Uterus (tissue), 4 donors: Measurements from ENCODE around the gene PGGHG. TPM values are rescaled to one million over a fixed set of nuclear protein-coding genes. Genes with fewer than 3 reads are reported as not detected.

Experiments used
- DNase-seq, 2 donors: peaks; one replicate each; pipeline ENCODE4 v3.0.0-alpha.2; 2019 to 2020
- H3K27ac ChIP-seq, 2 donors: fragments of 200-600 bp; sonication (generic); 1 replicate in 1 of 2; 2 replicates in 1 of 2; pipeline ENCODE4 v1.5.1; 2016 to 2018
- H3K27me3 ChIP-seq, 2 donors: fragments of 200-600 bp; sonication (generic); one replicate each; pipeline ENCODE4 v1.5.1; 2018 to 2019; ENCODE audit warnings: control low read depth in 1 of 2
- H3K36me3 ChIP-seq, 2 donors: fragments of 200-600 bp; sonication (generic); one replicate each; pipeline ENCODE4 v1.5.1; 2019; ENCODE audit warnings: control low read depth in 1 of 2
- H3K4me1 ChIP-seq, 2 donors: fragments of 200-600 bp; sonication (generic); one replicate each; pipeline ENCODE4 v1.5.1; 2018 to 2019; ENCODE audit warnings: control low read depth in 1 of 2
- H3K4me3 ChIP-seq, 2 donors: fragments of 200-600 bp; sonication (generic); 1 replicate in 1 of 2; 2 replicates in 1 of 2; pipeline ENCODE4 v1.5.1; 2018 to 2019; ENCODE audit warnings: mild to moderate bottlenecking in 1 of 2
- H3K9me3 ChIP-seq, 2 donors: fragments of 200-600 bp; sonication (generic); one replicate each; pipeline ENCODE4 v1.5.1; 2019; ENCODE audit warnings: control low read depth in 1 of 2
- POLR2A ChIP-seq, 2 donors: fragments of 450-650 bp; IDR thresholded peaks; one replicate each; pipeline ENCODE4 v1.6.1; 2016; ENCODE audit warnings: antibody characterized with exemption in 2 of 2, mild to moderate bottlenecking in 1 of 2, moderate library complexity in 1 of 2
- intact Hi-C: fragments of 100-400 bp; cut with DNase I; formaldehyde crosslinking; loops from one replicate; pipeline ENCODE4 v1.15.1; 2023; ENCODE audit warnings: low total_unique reads
- total RNA-seq, 4 donors: library from RNA; depleted of rRNA in 3 of 4; stranded (reverse); fragments of >200 nt in 3 of 4; gene quantifications; one replicate each; pipeline versions ENCODE4 v1.1.0 to v1.2.4, GENCODE V29; 2014 to 2023
- TF ChIP-seq, protein P1 (sequence below), 4 experiments: fragments of 200-600 bp in 2 of 4; fragments of 450-650 bp in 2 of 4; sonication (generic) in 2 of 4; IDR thresholded peaks; one replicate each; pipeline ENCODE4 v1.5.1; 2016 to 2019; ENCODE audit warnings: antibody characterized with exemption in 4 of 4, mild to moderate bottlenecking in 2 of 4, moderate library complexity in 1 of 4
- donor health status: DM: yes; HTN: yes; CAD: no.

The PGGHG gene
- total RNA-seq, 4 donors from 2014 or later = 7.9 to 29.1 (median 14.2) TPM

DNA sequence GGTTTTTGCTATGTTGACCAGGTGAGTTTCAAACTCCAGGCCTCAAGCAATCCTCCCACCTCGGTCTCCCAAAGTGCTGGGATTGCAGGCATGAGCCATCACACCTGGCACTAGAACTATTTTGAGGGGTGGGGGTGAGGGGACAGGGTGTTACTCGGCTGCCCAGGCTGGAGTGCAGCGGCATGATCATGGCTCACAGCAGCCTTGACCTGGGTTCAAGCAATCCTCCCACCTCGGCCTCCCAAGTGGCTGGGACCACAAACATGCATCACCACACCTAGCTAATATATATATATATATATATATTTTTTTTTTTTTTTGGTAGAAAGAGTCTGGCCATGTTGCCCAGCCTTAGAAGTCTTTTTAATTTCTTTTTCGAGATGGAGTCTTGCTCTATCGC, 48.8 kb downstream of the PGGHG start:
- peaks cover 7 to 11% of the 10 kb centered on the region in 2 donors for H3K4me1 ChIP-seq
- no peak overlapping the region for H3K4me3 ChIP-seq
- H3K9me3 ChIP-seq = no peaks in the 10 kb centered on the region
- peak in 1 of 2 donors; percentile 13 for DNase-seq
- no peak for TF ChIP-seq POLR2A (IDR thresholded peaks at IDR 0.05)
- TF ChIP-seq, protein P1, sequence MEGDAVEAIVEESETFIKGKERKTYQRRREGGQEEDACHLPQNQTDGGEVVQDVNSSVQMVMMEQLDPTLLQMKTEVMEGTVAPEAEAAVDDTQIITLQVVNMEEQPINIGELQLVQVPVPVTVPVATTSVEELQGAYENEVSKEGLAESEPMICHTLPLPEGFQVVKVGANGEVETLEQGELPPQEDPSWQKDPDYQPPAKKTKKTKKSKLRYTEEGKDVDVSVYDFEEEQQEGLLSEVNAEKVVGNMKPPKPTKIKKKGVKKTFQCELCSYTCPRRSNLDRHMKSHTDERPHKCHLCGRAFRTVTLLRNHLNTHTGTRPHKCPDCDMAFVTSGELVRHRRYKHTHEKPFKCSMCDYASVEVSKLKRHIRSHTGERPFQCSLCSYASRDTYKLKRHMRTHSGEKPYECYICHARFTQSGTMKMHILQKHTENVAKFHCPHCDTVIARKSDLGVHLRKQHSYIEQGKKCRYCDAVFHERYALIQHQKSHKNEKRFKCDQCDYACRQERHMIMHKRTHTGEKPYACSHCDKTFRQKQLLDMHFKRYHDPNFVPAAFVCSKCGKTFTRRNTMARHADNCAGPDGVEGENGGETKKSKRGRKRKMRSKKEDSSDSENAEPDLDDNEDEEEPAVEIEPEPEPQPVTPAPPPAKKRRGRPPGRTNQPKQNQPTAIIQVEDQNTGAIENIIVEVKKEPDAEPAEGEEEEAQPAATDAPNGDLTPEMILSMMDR (IDR thresholded peaks at IDR 0.05) = no peak
- intact Hi-C loops = no loop called here
- peak overlapping the region; percentile 79 to 83 for H3K27ac ChIP-seq
- no peaks in the 10 kb centered on the region for H3K36me3 ChIP-seq
- H3K27me3 ChIP-seq = no peaks in the 10 kb centered on the region

DNA sequence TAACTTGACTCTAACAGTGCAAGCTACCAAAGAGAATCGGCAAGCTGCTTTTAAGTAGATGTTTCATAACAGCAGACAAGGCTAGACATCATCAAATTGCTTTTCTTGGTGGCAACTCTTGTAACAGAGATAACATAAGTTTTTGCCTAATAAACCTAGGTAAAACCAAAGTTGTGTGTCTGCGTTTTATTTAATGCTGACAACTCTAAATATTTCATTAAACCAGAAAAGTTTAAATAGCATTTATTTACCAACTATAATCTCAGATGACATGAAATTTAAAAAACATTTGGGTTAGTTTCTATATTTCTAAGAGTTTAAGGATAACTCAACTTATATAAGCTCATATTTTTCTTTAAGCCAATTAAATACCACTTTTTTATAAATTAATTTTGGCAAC, 51.0 kb downstream of the PGGHG start:
- no peaks in the 10 kb centered on the region for H3K36me3 ChIP-seq
- H3K4me3 ChIP-seq = no peak overlapping the region
- no peaks in the 10 kb centered on the region for H3K9me3 ChIP-seq
- H3K4me1 ChIP-seq = peaks cover 7 to 11% of the 10 kb centered on the region in 2 donors
- no peak for DNase-seq
- no peak overlapping the region for H3K27ac ChIP-seq
- TF ChIP-seq, protein P1 (IDR thresholded peaks at IDR 0.05) = no peak
- no peak for TF ChIP-seq POLR2A (IDR thresholded peaks at IDR 0.05)
- no peaks in the 10 kb centered on the region for H3K27me3 ChIP-seq
- intact Hi-C loops = no loop called here

DNA sequence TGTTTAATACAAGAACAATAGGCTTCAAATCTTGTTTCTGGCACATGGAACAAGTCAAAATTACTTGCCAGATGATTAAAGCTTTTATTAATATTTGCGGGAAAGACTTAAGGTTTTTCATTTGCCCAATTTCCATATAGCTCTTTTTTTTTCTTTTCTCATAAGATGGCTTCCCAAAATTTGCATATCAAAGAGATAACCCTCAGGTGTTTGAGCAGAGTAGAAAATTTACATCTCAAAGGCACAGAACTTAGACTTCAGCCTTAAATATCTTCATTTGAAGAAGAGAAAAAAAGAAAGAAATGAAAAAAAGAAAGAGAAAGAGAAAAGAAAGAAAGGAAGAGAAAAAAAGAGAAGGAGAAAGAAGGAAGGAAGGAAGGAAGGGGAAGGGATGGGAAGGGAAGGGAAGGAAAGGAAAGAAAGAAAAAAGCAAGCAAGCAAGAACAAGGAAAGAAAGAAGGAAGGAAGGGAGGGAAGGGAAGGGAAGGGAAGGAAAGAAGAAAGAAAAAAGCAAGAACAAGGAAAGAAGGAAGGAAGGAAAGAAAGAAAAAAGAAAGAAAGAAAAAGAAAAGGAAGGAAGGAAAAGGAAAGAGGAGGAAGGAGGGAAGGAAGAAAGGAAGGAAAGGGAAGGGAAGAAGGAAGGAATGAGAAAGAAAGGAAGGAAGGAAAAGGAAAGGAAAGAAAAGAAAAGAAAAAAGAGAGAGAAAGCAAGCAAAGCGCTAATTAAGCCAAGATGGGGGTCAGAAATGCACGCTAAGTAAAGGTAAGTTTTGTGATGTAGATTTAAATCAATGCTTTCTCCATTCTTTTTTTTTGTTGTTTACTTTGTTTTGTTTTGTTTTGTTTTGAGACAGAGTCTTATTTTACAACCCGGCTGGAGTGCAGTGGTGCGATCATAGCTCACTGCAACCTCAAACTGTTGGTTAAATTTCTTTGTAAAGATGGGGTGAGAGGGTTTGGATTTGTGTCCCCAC, 51.9 kb downstream of the PGGHG start:
- peaks cover 7 to 8% of the 10 kb centered on the region in 2 donors for H3K4me1 ChIP-seq
- H3K27me3 ChIP-seq = no peaks in the 10 kb centered on the region
- no peaks in the 10 kb centered on the region for H3K36me3 ChIP-seq
- DNase-seq = no peak
- intact Hi-C loops = no loop called here
- no peaks in the 10 kb centered on the region for H3K9me3 ChIP-seq
- no peak overlapping the region for H3K27ac ChIP-seq
- H3K4me3 ChIP-seq = no peak overlapping the region
- TF ChIP-seq POLR2A (IDR thresholded peaks at IDR 0.05) = no peak
- TF ChIP-seq, protein P1 (IDR thresholded peaks at IDR 0.05) = no peak

DNA sequence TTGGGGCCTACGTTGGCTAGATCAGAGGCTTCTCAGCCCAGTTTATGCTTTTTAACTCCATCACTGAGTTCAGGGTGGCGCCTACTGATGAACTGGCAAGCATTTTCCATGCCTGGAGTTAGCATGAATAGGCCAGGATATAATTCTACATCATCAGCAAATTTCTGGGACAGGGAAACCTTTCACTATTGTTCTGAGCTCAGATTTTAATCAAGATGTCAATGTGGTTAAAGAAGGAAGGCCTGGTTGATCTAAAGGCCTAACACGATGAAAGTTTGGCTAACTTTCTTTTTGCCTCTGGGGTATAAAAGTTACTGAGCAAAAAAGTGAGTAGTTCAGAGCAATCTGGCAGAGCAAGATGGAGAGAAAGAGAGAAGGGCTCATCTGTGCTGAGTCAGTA, 53.4 kb downstream of the PGGHG start:
- Histone ChIP-seq H3K4me1 (no peaks in the 10 kb centered on the region), H3K27me3 (no peaks in the 10 kb centered on the region), H3K36me3 (no peaks in the 10 kb centered on the region), H3K9me3 (no peaks in the 10 kb centered on the region), H3K27ac (peak overlapping the region in 1 of 2 donors; percentile 27), H3K4me3 (no peak overlapping the region)
- no peak for DNase-seq
- intact Hi-C loops = no loop called here
- TF ChIP-seq, protein P1 (IDR thresholded peaks at IDR 0.05) = no peak
- TF ChIP-seq POLR2A (IDR thresholded peaks at IDR 0.05) = no peak

DNA sequence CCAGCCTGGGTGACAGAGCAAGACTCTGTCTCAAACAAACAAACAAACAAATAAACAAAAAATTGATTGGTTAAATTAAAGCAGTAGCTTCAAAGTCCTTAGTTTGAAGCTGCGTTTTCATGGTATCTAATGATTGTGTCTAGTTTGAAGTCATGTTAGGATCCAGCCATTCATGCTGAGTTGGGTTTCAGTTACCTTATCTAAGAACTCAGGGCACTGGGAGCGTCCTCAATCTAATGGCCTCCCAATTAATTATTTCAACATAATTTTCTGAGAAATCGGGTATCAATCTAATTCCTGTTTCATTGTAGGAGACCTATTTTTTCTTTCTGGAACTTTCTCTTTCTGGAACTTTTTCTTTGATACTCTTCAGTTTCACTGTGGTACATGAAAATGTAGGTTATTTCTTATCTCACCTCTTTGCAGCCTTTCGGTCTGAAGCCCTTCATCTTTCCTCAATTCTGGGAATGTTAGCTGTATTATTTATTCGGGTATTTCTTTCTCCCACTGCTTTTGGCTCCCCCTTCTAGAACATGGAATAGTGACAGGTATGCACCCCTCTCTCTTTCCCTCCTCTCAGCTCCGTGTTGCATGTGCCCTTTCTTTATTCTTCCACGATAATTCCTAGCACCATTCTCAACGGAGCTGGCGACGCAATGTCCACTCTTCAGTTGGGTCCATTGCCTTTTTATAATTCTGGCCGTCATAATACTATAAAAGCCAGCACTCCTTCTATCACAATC, 56.1 kb downstream of the PGGHG start:
- H3K9me3 ChIP-seq = no peaks in the 10 kb centered on the region
- no peak for TF ChIP-seq POLR2A (IDR thresholded peaks at IDR 0.05)
- TF ChIP-seq, protein P1 (IDR thresholded peaks at IDR 0.05) = no peak
- H3K4me3 ChIP-seq = no peak overlapping the region
- H3K36me3 ChIP-seq = no peaks in the 10 kb centered on the region
- intact Hi-C loops = no loop called here
- H3K27me3 ChIP-seq = no peaks in the 10 kb centered on the region
- no peak for DNase-seq
- no peak overlapping the region for H3K27ac ChIP-seq
- H3K4me1 ChIP-seq = no peaks in the 10 kb centered on the region
